Measurements from ENCODE around the gene CBFA2T2. TPM values are rescaled to one million over a fixed set of nuclear protein-coding genes. Genes with fewer than 3 reads are reported as not detected.
A peak's percentile ranks its signal among the peaks of the same experiment; 100 is the strongest.

Gene CBFA2T2
- total RNA-seq, 2 experiments from 2014 or later: 14.4 to 14.8 TPM

DNA sequence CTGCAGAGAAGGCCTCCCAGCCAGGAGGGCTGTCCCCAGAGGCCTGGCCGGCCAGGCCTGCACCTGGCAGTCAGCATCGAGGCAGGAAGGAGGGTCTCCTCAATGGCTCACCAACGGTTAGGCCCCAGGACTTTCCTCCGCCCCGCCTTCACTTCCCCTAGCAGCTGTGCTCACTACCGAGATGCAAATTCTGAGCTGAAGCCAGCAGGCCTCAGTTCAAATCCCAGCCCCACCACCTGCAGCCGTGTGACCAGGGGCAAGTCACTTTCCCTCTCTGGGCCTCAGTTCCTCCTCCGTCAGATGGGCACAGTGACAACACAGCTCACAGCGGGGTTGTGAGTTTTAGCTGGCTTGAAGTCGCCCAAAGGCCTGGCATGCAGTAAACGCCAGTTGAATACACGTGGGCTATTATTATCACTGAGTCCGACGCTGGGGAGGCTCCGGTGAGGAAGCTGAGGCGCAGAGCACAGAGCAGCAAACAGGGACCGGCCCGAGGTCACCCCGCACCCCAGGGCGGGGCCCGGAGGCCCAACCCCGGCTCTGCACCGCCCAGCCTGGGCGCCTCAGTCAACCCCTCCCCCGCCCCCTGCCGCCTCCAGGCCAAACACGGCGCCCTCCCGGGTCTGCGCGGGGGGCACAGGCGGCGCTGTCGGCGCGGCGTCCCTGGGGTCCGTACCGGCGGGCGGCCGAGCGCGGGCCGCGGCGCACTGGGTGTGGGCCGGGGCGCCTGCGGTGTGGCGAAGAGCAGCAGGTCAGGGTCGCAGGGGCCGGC is 195.6 kb downstream of the CBFA2T2 start:
- Mint-ChIP-seq H3K27ac (peak overlapping the region; percentile 93), H3K4me1 (ENCODE audit: low read depth) (peaks cover 89% of the 10 kb centered on the region), H3K9me3 (ENCODE audit: insufficient read depth) (no peaks in the 10 kb centered on the region), H3K27me3 (ENCODE audit: low read depth) (no peaks in the 10 kb centered on the region), H3K4me3 (peak overlapping the region; percentile 94), H3K36me3 (ENCODE audit: low read depth) (peaks cover 38% of the 10 kb centered on the region)
- peak; percentile 78 for DNase-seq
- ChIA-PET CTCF (interaction anchor here (1.0 to 8.7 kb wide), 3 partner anchors 18 to 46 kb away, joined by 3 to 126 read pairs (median 5); partner anchors contain the start of genes ACTL10, C20orf144, PXMP4 and ZNF341), POLR2A (interaction anchor here (0.6 to 10.7 kb wide), 6 partner anchors 11 to 113 kb away, joined by 3 to 148 read pairs (median 9); partner anchors contain the start of genes ACTL10, C20orf144, NECAB3 and PXMP4)
- peak; percentile 56 for ATAC-seq

DNA sequence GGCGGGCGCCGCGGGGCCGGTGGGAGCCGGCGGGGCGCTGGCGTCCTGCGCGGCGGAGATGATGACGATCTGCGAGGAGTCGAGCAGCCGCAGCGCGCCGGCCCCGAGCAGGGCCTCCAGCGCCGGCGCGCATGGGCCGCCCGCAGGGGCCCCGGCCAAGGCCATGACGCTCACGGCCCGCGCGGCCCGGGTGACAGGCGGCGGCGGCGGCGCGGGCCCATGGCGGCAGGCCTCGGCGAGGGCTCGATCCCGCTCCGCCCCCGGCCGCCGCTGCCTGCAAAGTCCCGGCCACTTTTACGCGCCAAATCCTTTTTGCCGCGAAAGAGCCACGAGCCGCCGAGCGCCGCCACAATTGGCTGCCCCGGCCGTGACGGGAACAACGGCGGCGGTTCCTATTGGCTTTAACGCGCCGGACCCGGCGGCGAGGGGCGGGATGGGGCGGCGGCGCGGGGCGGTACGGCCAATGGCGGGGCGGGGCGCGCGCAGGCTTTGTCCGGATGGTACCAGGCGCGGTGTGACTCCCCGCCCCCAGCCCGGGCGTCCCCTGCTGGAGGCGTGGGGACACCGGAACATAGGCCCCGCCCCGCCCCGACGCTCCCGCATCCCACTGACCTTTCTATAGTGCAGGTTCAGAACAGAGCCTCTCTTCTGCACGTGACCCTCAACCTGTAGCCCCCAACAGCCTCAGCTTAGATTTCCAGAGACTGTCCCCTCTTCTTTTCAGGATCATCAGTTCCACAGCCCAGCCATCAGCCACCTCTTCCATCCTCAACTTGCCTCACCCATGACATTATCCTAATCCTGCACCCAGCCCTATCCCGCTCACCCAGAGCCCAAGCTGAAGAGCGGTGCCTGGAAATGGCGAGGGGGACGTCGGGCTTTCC is 196.4 kb downstream of the CBFA2T2 start, which contains the start of gene E2F1:
Gene E2F1 (minus strand): TSS at position 286 of the 884 bp plus-strand sequence. CDS start 121 bp downstream, at position 165.
- Mint-ChIP-seq H3K27ac (peak within 1 kb of the TSS; percentile 93), H3K27me3 (ENCODE audit: low read depth) (no peaks in the 10 kb centered on the region), H3K4me1 (ENCODE audit: low read depth) (peaks cover 89% of the 10 kb centered on the region), H3K9me3 (ENCODE audit: insufficient read depth) (no peaks in the 10 kb centered on the region), H3K36me3 (ENCODE audit: low read depth) (peaks cover 30% of the 10 kb centered on the region), H3K4me3 (peak within 1 kb of the TSS; percentile 94)
- ATAC-seq (peak; percentile 91), DNase-seq (peak; percentile 97)
- CTCF ChIA-PET: interaction anchor here (0.8 to 8.7 kb wide), 7 partner anchors 11 to 46 kb away, joined by 3 to 126 read pairs (median 9); partner anchors contain the start of genes ACTL10, C20orf144, PXMP4 and ZNF341
- POLR2A ChIA-PET: interaction anchor here (0.9 to 10.7 kb wide), 6 partner anchors 12 to 426 kb away, joined by 3 to 148 read pairs (median 9); partner anchors contain the start of genes ACTL10, C20orf144, CBFA2T2 and EIF2S2

DNA sequence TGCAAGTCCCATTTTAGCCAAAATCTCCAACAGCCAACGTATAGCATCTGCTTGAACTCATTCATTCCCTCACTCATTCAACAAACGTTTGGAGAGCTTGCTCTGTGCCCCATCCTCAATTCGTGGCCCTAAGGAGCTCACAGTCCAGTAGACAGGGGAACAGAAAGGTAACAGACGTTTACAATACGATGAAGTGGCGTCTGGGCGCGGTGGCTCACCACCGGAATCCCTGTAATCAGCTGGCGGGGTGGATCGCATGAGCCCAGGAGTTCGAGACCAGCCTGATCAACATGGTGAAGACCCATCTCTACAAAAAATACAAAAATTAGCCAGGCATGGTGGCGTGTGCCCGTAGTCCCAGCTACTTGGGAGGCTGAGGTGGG is 197.1 kb downstream of the CBFA2T2 start:
- peak overlapping the region; percentile 66 for H3K4me3 Mint-ChIP-seq
- H3K4me1 Mint-ChIP-seq (ENCODE audit: low read depth): peaks cover 86% of the 10 kb centered on the region
- ATAC-seq (no peak), DNase-seq (no peak)
- ChIA-PET POLR2A (interaction anchor here (0.6 to 10.7 kb wide), 7 partner anchors 20 to 425 kb away, joined by 3 to 148 read pairs (median 5); partner anchors contain the start of genes ACTL10, C20orf144, CBFA2T2 and EIF2S2), CTCF (interaction anchor here (0.8 to 2.4 kb wide), 5 partner anchors 11 to 33 kb away, joined by 3 to 12 read pairs (median 9); partner anchors contain the start of gene PXMP4)
- H3K9me3 Mint-ChIP-seq (ENCODE audit: insufficient read depth): no peaks in the 10 kb centered on the region
- peak overlapping the region; percentile 84 for H3K27ac Mint-ChIP-seq
- no peaks in the 10 kb centered on the region for H3K27me3 Mint-ChIP-seq (ENCODE audit: low read depth)
- peaks cover 26% of the 10 kb centered on the region for H3K36me3 Mint-ChIP-seq (ENCODE audit: low read depth)

DNA sequence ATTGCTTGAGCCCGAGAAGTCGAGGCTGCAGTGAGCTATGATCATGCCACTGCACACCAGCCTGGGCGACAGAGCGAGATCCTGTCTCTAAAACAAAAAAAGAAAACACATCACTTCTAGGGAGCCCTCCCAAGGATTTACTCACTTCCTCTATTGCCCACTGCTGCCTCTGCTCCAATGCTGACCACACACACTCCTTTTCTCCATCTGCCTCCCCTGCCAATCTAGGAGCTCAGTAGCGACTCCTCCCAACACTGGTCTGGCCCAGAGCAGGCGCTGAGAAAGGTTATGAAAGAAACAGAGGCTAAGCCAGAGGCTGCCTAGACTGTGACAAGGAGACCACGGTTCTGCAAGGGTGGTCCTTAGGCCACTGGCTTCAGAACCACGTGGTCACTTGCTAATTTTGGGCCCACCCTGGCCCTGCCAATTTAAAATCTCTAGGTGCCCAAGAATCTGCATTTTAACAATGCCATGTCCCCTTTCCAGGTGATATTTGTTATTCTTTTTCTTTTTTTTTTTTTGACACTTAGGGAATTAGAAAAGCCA is 197.5 kb downstream of the CBFA2T2 start:
- POLR2A ChIA-PET: interaction anchor here (0.6 to 10.7 kb wide), 8 partner anchors 20 to 425 kb away, joined by 3 to 148 read pairs (median 4); partner anchors contain the start of genes ACTL10, C20orf144, CBFA2T2 and EIF2S2
- CTCF ChIA-PET: interaction anchor here (0.8 to 2.4 kb wide), 5 partner anchors 10 to 32 kb away, joined by 3 to 12 read pairs (median 9); partner anchors contain the start of gene PXMP4
- Mint-ChIP-seq H3K27me3 (ENCODE audit: low read depth) (no peaks in the 10 kb centered on the region), H3K27ac (peak overlapping the region; percentile 64), H3K36me3 (ENCODE audit: low read depth) (peaks cover 21% of the 10 kb centered on the region), H3K9me3 (ENCODE audit: insufficient read depth) (no peaks in the 10 kb centered on the region), H3K4me3 (no peak overlapping the region), H3K4me1 (ENCODE audit: low read depth) (peaks cover 84% of the 10 kb centered on the region)
- ATAC-seq (no peak), DNase-seq (no peak)

DNA sequence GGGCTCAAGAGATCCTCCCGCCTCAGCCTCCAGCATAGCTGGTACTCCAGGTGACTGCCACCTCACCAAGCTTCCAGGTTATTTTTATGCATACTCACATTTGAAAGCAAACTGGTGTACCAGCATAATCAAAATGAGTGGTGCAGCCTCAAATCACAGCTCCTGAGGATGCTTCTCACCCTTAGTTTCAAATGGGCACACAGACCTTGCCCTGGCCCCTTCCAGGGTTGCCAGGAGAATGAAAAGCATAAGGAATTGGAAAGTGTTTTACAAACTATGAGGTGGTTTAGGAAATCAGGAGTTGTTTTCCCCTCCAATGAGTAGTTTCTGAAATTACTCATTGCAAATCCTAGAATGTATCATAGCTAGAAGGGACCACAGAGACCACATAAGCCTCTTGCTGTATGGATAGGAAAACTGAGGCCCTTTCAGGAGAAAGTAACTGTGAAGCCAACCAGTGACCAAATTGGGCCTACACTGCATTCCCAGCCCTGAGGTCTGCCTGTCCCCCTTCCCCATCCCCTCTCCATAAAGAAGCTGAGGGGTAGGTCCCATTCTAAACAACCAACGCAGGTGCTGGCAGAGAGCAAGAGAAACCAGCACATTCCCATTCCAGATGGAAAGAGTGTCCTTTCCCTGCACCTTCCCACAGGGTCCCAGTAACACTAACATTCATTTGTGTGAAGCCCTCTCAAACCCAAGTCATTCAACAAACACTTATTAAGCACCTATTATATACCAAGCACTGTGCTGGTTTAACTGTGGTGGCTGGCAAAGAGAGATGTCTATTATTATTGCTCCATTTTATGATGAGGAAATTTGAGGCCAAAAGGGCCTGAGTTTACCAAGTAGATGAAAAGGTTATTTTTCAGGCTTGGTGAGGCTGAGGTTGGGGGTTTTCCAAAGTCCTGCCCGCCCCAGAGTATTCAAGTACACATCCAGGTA is 198.4 kb downstream of the CBFA2T2 start:
- Mint-ChIP-seq H3K36me3 (ENCODE audit: low read depth) (peaks cover 13% of the 10 kb centered on the region), H3K9me3 (ENCODE audit: insufficient read depth) (no peaks in the 10 kb centered on the region), H3K4me1 (ENCODE audit: low read depth) (peaks cover 76% of the 10 kb centered on the region), H3K27ac (peak overlapping the region; percentile 96), H3K27me3 (ENCODE audit: low read depth) (no peaks in the 10 kb centered on the region), H3K4me3 (no peak overlapping the region)
- DNase-seq (no peak), ATAC-seq (no peak)
- ChIA-PET CTCF (interaction anchor here (1.1 to 3.1 kb wide), 6 partner anchors 9 to 123 kb away, joined by 3 to 12 read pairs (median 10); partner anchors contain the start of genes CHMP4B and PXMP4), POLR2A (interaction anchor here (0.7 to 10.7 kb wide), 10 partner anchors 9 to 424 kb away, joined by 3 to 148 read pairs (median 6); partner anchors contain the start of genes ACTL10, C20orf144, EIF2S2 and PXMP4)

DNA sequence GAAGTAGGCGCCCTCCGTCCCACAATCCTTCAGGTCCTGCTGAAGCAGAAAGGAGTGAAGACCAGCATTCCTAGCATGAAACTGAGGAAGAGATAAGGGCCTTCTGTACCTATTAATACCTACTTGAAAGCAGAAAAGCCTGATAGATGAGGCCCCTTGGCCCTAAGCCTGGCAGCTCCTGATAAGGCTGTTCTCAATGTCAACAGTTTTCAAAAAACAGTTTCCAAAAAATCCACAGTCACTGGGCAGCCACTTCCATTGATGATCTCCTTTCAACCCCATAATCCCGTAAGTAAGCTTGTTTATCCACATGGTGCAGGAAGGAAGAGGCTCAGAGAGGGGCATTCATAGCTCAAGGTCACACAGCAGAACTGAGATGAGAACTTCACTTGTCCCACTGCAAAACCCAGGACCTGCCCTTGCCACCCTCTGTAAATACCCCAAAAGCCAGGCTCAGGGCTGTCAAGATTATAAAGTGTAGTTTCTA is 199.1 kb downstream of the CBFA2T2 start:
- H3K27me3 Mint-ChIP-seq (ENCODE audit: low read depth): no peaks in the 10 kb centered on the region
- H3K36me3 Mint-ChIP-seq (ENCODE audit: low read depth): peaks cover 13% of the 10 kb centered on the region
- H3K4me3 Mint-ChIP-seq: no peak overlapping the region
- ATAC-seq (no peak), DNase-seq (no peak)
- POLR2A ChIA-PET: interaction anchor here (0.7 to 3.1 kb wide), 4 partner anchors 9 to 31 kb away, joined by 3 to 25 read pairs (median 10); partner anchors contain the start of genes ACTL10 and PXMP4
- peaks cover 71% of the 10 kb centered on the region for H3K4me1 Mint-ChIP-seq (ENCODE audit: low read depth)
- CTCF ChIA-PET: interaction anchor here (0.7 to 3.1 kb wide), 8 partner anchors 9 to 381 kb away, joined by 3 to 12 read pairs (median 4); partner anchors contain the start of genes CHMP4B and PXMP4
- peak overlapping the region; percentile 96 for H3K27ac Mint-ChIP-seq
- no peaks in the 10 kb centered on the region for H3K9me3 Mint-ChIP-seq (ENCODE audit: insufficient read depth)

DNA sequence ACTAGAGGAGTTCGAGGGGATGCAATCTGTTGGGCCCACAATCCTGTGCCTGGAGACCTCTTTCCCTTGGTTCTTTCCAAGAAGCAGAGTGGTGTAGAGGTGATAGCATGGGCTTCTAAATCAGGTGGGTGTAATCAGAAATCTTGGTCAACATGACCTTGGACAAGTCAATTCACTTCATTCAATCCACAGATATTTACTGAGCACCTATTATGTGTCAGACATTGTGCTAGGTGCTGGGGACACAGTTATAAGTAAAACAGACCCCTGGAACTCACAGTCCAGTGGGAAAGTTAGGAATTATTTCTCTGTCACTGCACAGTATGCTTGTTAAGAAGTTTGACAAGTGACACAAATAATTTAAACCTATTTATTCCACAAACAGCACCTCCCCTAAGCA is 199.6 kb downstream of the CBFA2T2 start:
- POLR2A ChIA-PET: interaction anchor here (2.0 to 3.1 kb wide), 3 partner anchors 10 to 30 kb away, joined by 8 to 25 read pairs (median 12); partner anchors contain the start of genes ACTL10 and PXMP4
- Mint-ChIP-seq H3K4me3 (peak overlapping the region; percentile 67), H3K27me3 (ENCODE audit: low read depth) (no peaks in the 10 kb centered on the region), H3K36me3 (ENCODE audit: low read depth) (peaks cover 10% of the 10 kb centered on the region), H3K4me1 (ENCODE audit: low read depth) (peaks cover 66% of the 10 kb centered on the region), H3K27ac (peak overlapping the region; percentile 96), H3K9me3 (ENCODE audit: insufficient read depth) (no peaks in the 10 kb centered on the region)
- ATAC-seq (no peak), DNase-seq (no peak)
- CTCF ChIA-PET: interaction anchor here (0.7 to 3.1 kb wide), 8 partner anchors 10 to 381 kb away, joined by 3 to 11 read pairs (median 4); partner anchors contain the start of gene PXMP4

DNA sequence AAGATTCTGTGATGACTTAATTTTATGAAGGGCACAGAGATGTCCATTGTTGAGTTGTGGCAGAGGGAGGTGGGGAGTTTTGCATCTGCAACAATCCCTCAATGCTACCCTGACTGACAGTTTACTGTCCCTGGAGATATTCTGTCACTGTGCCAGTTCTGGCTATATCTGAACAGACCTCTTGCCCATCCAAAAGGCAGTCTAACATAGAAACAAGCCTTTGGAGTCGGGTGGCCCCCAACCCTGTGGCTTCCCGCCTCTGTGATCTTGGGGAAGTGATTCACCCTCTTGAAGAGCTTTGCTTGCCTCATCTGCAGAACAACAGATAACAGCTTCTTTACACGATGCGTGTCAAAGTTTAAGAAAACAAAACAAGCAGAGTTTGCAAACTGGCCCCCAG is 200.1 kb downstream of the CBFA2T2 start:
- peaks cover 61% of the 10 kb centered on the region for H3K4me1 Mint-ChIP-seq (ENCODE audit: low read depth)
- ChIA-PET POLR2A (interaction anchor here (1.1 to 3.1 kb wide), 5 partner anchors 10 to 42 kb away, joined by 4 to 25 read pairs (median 8); partner anchors contain the start of genes ACTL10, PXMP4 and ZNF341), CTCF (interaction anchor here (1.0 to 3.1 kb wide), 5 partner anchors 10 to 380 kb away, joined by 3 to 11 read pairs (median 5); partner anchors contain the start of gene PXMP4)
- peak; percentile 13 for ATAC-seq
- H3K27me3 Mint-ChIP-seq (ENCODE audit: low read depth): no peaks in the 10 kb centered on the region
- peak overlapping the region; percentile 96 for H3K27ac Mint-ChIP-seq
- H3K4me3 Mint-ChIP-seq: peak overlapping the region; percentile 67
- DNase-seq: peak; percentile 76
- H3K36me3 Mint-ChIP-seq (ENCODE audit: low read depth): peaks cover 5% of the 10 kb centered on the region
- H3K9me3 Mint-ChIP-seq (ENCODE audit: insufficient read depth): no peaks in the 10 kb centered on the region

DNA sequence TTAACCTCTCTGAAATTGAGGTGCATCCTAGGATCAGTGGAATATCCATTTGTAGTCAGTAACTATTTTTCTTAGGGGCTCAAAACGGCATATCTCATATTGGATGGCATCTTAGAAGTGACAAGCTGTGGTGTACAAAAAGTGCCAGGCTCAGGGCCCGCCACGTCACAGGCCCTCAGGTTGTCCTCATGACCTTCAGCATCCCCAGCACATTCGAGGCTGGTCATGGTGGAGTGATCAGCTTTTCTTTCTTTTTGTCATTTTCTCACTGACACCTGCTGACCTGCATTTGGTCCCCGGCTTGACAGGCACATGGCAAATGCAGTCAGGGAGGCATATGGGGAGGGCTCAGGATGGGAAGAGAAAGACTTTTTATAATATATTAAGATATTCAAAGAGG is 203.4 kb downstream of the CBFA2T2 start:
- CTCF ChIA-PET: interaction anchor here (1.0 to 1.9 kb wide), 2 partner anchors 14 to 26 kb away, joined by 3 to 6 read pairs; no protein-coding TSS in a partner anchor
- no peak for DNase-seq
- POLR2A ChIA-PET: interaction anchor here (1.2 to 1.7 kb wide), 2 partner anchors 12 to 27 kb away, joined by 3 to 4 read pairs; partner anchors contain the start of gene PXMP4
- peaks cover 37% of the 10 kb centered on the region for H3K4me1 Mint-ChIP-seq (ENCODE audit: low read depth)
- H3K27me3 Mint-ChIP-seq (ENCODE audit: low read depth): no peaks in the 10 kb centered on the region
- H3K9me3 Mint-ChIP-seq (ENCODE audit: insufficient read depth): no peaks in the 10 kb centered on the region
- no peak for ATAC-seq
- no peak overlapping the region for H3K4me3 Mint-ChIP-seq
- no peak overlapping the region for H3K27ac Mint-ChIP-seq
- H3K36me3 Mint-ChIP-seq (ENCODE audit: low read depth): no peaks in the 10 kb centered on the region
